ENCODE results near the gene PERM1.
"Not testable (repeated sequence)": the region's sequence is repeated elsewhere in the genome, so short reads cannot be mapped to it uniquely, and the experiment has no call there.

The PERM1 gene

GRCh38 chr1:1022302-1023009 lies 40.6 kb upstream of the PERM1 start:
- Histone ChIP-seq H3K27ac (ENCODE audit: low read depth, low read length) (no peak overlapping the region), H3K4me3 (ENCODE audit: low read depth, low read length) (no peak overlapping the region), H3K36me3 (ENCODE audit: control insufficient read depth, insufficient read depth, low read length) (peaks cover 6% of the 10 kb centered on the region; the same call in 1 of the 2 replicates), H3K9me3 (ENCODE audit: control insufficient read depth, insufficient read depth, low read length) (no peaks in the 10 kb centered on the region), H3K4me1 (ENCODE audit: control insufficient read depth, insufficient read depth, low read length) (peaks cover 52% of the 10 kb centered on the region), H3K27me3 (ENCODE audit: control insufficient read depth, insufficient read depth, low read length) (no peaks in the 10 kb centered on the region; the same call in 1 of the 2 replicates), H3K9ac (ENCODE audit: low read depth, low read length) (no peak overlapping the region)

- Histone ChIP-seq H3K4me3 (ENCODE audit: low read depth, low read length) (no peak overlapping the region; the same call in 1 of the 2 replicates), H3K27ac (ENCODE audit: low read depth, low read length) (peak overlapping the region; percentile 8)
Measured at GRCh38 chr1:1021920-1022259, 40.0 kb upstream of the PERM1 start.

GRCh38 chr1:1021010-1021919 lies 39.4 kb upstream of the PERM1 start:
- peak overlapping the region; percentile 72 for H3K4me3 ChIP-seq (ENCODE audit: low read depth, low read length)
- no peaks in the 10 kb centered on the region; the same call in 1 of the 2 replicates for H3K27me3 ChIP-seq (ENCODE audit: control insufficient read depth, insufficient read depth, low read length)
- peaks cover 4% of the 10 kb centered on the region; the same call in 1 of the 2 replicates for H3K36me3 ChIP-seq (ENCODE audit: control insufficient read depth, insufficient read depth, low read length)
- H3K9me3 ChIP-seq (ENCODE audit: control insufficient read depth, insufficient read depth, low read length), result no peaks in the 10 kb centered on the region
- H3K4me1 ChIP-seq (ENCODE audit: control insufficient read depth, insufficient read depth, low read length), result peaks cover 44% of the 10 kb centered on the region
- peak overlapping the region; percentile 8 for H3K27ac ChIP-seq (ENCODE audit: low read depth, low read length)
- H3K9ac ChIP-seq (ENCODE audit: low read depth, low read length), result no peak overlapping the region

More at GRCh38 chr1:1021920-1022259, 40.0 kb upstream of the PERM1 start:
- H3K9ac ChIP-seq (ENCODE audit: low read depth, low read length), result no peak overlapping the region
- peaks cover 50% of the 10 kb centered on the region for H3K4me1 ChIP-seq (ENCODE audit: control insufficient read depth, insufficient read depth, low read length)
- H3K36me3 ChIP-seq (ENCODE audit: control insufficient read depth, insufficient read depth, low read length), result peaks cover 4% of the 10 kb centered on the region; the same call in 1 of the 2 replicates
- H3K27me3 ChIP-seq (ENCODE audit: control insufficient read depth, insufficient read depth, low read length), result no peaks in the 10 kb centered on the region; the same call in 1 of the 2 replicates
- no peaks in the 10 kb centered on the region for H3K9me3 ChIP-seq (ENCODE audit: control insufficient read depth, insufficient read depth, low read length)

GRCh38 chr1:1020415-1021009 lies 38.6 kb upstream of the PERM1 start:
- peaks cover 4% of the 10 kb centered on the region; the same call in 1 of the 2 replicates for H3K36me3 ChIP-seq (ENCODE audit: control insufficient read depth, insufficient read depth, low read length)
- no peaks in the 10 kb centered on the region for H3K9me3 ChIP-seq (ENCODE audit: control insufficient read depth, insufficient read depth, low read length)
- H3K27ac ChIP-seq (ENCODE audit: low read depth, low read length), result peak overlapping the region; percentile 76
- H3K9ac ChIP-seq (ENCODE audit: low read depth, low read length), result peak overlapping the region; percentile 51; the same call in 1 of the 2 replicates
- H3K4me1 ChIP-seq (ENCODE audit: control insufficient read depth, insufficient read depth, low read length), result peaks cover 38% of the 10 kb centered on the region
- no peaks in the 10 kb centered on the region; the same call in 1 of the 2 replicates for H3K27me3 ChIP-seq (ENCODE audit: control insufficient read depth, insufficient read depth, low read length)
- H3K4me3 ChIP-seq (ENCODE audit: low read depth, low read length), result peak overlapping the region; percentile 72

GRCh38 chr1:1020000-1020404 lies 38.1 kb upstream of the PERM1 start, which contains the start of gene AGRN:
AGRN (plus strand) TSS chr1:1020120; CDS start chr1:1020173, 53 bp downstream.
- Histone ChIP-seq H3K27ac (ENCODE audit: low read depth, low read length) (peak within 1 kb of the TSS; percentile 91), H3K27me3 (ENCODE audit: control insufficient read depth, insufficient read depth, low read length) (no peaks in the 10 kb centered on the region; the same call in 1 of the 2 replicates), H3K4me1 (ENCODE audit: control insufficient read depth, insufficient read depth, low read length) (peaks cover 35% of the 10 kb centered on the region), H3K9ac (ENCODE audit: low read depth, low read length) (peak within 1 kb of the TSS; percentile 51; the same call in 1 of the 2 replicates), H3K36me3 (ENCODE audit: control insufficient read depth, insufficient read depth, low read length) (peaks cover 4% of the 10 kb centered on the region; the same call in 1 of the 2 replicates), H3K9me3 (ENCODE audit: control insufficient read depth, insufficient read depth, low read length) (no peaks in the 10 kb centered on the region), H3K4me3 (ENCODE audit: low read depth, low read length) (peak within 1 kb of the TSS; percentile 72)

GRCh38 chr1:1019122-1019999 lies 37.5 kb upstream of the PERM1 start:
- Histone ChIP-seq H3K27ac (ENCODE audit: low read depth, low read length) (peak overlapping the region; percentile 91), H3K27me3 (ENCODE audit: control insufficient read depth, insufficient read depth, low read length) (no peaks in the 10 kb centered on the region; the same call in 1 of the 2 replicates), H3K9me3 (ENCODE audit: control insufficient read depth, insufficient read depth, low read length) (no peaks in the 10 kb centered on the region), H3K36me3 (ENCODE audit: control insufficient read depth, insufficient read depth, low read length) (peaks cover 4% of the 10 kb centered on the region; the same call in 1 of the 2 replicates), H3K4me1 (ENCODE audit: control insufficient read depth, insufficient read depth, low read length) (peaks cover 34% of the 10 kb centered on the region), H3K9ac (ENCODE audit: low read depth, low read length) (no peak overlapping the region), H3K4me3 (ENCODE audit: low read depth, low read length) (peak overlapping the region; percentile 45; the same call in 1 of the 2 replicates)

- peaks cover 27% of the 10 kb centered on the region for H3K4me1 ChIP-seq (ENCODE audit: control insufficient read depth, insufficient read depth, low read length)
- H3K36me3 ChIP-seq (ENCODE audit: control insufficient read depth, insufficient read depth, low read length); H3K27me3 ChIP-seq (ENCODE audit: control insufficient read depth, insufficient read depth, low read length); H3K9me3 ChIP-seq (ENCODE audit: control insufficient read depth, insufficient read depth, low read length); H3K9ac ChIP-seq (ENCODE audit: low read depth, low read length); H3K27ac ChIP-seq (ENCODE audit: low read depth, low read length); H3K4me3 ChIP-seq (ENCODE audit: low read depth, low read length): not testable (repeated sequence)
Measured at GRCh38 chr1:1018321-1018685, 36.4 kb upstream of the PERM1 start.

GRCh38 chr1:1017397-1018320 lies 35.8 kb upstream of the PERM1 start:
- not testable (repeated sequence) for H3K27ac ChIP-seq (ENCODE audit: low read depth, low read length); H3K27me3 ChIP-seq (ENCODE audit: control insufficient read depth, insufficient read depth, low read length); H3K9ac ChIP-seq (ENCODE audit: low read depth, low read length); H3K36me3 ChIP-seq (ENCODE audit: control insufficient read depth, insufficient read depth, low read length); H3K9me3 ChIP-seq (ENCODE audit: control insufficient read depth, insufficient read depth, low read length); H3K4me3 ChIP-seq (ENCODE audit: low read depth, low read length)
- H3K4me1 ChIP-seq (ENCODE audit: control insufficient read depth, insufficient read depth, low read length), result peaks cover 28% of the 10 kb centered on the region

GRCh38 chr1:1014799-1015681 lies 33.1 kb upstream of the PERM1 start:
- no peak overlapping the region for H3K4me3 ChIP-seq (ENCODE audit: low read depth, low read length)
- H3K9ac ChIP-seq (ENCODE audit: low read depth, low read length), result no peak overlapping the region
- H3K27me3 ChIP-seq (ENCODE audit: control insufficient read depth, insufficient read depth, low read length), result no peaks in the 10 kb centered on the region
- H3K27ac ChIP-seq (ENCODE audit: low read depth, low read length), result no peak overlapping the region
- no peaks in the 10 kb centered on the region for H3K36me3 ChIP-seq (ENCODE audit: control insufficient read depth, insufficient read depth, low read length)
- H3K9me3 ChIP-seq (ENCODE audit: control insufficient read depth, insufficient read depth, low read length), result no peaks in the 10 kb centered on the region
- H3K4me1 ChIP-seq (ENCODE audit: control insufficient read depth, insufficient read depth, low read length), result peaks cover 16% of the 10 kb centered on the region; the same call in 1 of the 2 replicates

Measured in HUES48 (cell line).